ENCODE results near the gene PGS1.

- TF ChIP-seq, protein P1, sequence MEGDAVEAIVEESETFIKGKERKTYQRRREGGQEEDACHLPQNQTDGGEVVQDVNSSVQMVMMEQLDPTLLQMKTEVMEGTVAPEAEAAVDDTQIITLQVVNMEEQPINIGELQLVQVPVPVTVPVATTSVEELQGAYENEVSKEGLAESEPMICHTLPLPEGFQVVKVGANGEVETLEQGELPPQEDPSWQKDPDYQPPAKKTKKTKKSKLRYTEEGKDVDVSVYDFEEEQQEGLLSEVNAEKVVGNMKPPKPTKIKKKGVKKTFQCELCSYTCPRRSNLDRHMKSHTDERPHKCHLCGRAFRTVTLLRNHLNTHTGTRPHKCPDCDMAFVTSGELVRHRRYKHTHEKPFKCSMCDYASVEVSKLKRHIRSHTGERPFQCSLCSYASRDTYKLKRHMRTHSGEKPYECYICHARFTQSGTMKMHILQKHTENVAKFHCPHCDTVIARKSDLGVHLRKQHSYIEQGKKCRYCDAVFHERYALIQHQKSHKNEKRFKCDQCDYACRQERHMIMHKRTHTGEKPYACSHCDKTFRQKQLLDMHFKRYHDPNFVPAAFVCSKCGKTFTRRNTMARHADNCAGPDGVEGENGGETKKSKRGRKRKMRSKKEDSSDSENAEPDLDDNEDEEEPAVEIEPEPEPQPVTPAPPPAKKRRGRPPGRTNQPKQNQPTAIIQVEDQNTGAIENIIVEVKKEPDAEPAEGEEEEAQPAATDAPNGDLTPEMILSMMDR (IDR thresholded peaks at IDR 0.05) = no peak
- TF ChIP-seq POLR2A (IDR thresholded peaks at IDR 0.05) = no peak
Measured at GRCh38 chr17:78383725-78384471, 5.4 kb downstream of the PGS1 start.
